Loucy (cell line): ENCODE data around the gene TK1.

Experiments used
- EZH2phosphoT487 ChIP-seq: fragments of 200-600 bp; IDR thresholded peaks from 2 replicates; pipeline ENCODE4 v1.6.1; 2018; ENCODE audit warnings: antibody characterized with exemption, mild to moderate bottlenecking, moderate library complexity, borderline replicate concordance
- TF ChIP-seq, protein P1 (sequence below): fragments of 200-600 bp; sonication (generic); conservative IDR thresholded peaks from 2 replicates; pipeline ENCODE4 v1.5.1; 2014; ENCODE audit warnings: mild to moderate bottlenecking, antibody characterized with exemption, low read length

DNA sequence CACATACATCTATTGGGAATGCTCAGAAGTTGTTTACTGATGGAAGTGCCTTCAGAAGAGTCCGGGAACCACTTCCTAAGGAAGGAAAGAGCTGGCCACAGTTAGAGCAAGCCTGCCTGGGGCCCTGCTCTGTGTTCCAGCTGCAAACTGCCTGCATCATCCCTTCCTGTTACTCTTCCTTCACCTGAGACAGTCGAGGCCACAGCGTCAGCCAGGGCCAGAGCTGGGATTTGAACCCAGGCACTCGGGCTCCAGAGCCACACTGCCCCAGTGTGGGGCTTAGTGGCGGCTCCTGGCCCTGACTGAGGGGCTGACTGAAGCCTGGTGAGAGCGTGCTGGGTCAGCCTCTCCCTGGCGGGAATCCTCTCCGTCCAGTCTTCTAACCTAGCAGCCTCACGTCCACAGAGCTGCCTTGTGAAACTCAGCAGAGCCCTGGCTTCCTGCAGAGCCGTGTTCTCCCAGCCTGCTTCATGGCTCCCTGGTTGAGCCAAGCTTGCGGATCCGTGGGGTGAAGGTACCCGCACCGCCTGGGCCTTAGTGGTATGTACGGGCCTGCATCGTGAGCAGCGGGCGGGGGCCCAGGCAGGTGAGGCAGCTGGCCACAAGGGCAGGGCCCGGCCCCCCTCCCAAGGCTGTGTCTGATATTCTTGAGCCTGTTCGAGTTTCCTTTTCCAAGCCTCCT, 45.3 kb downstream of the TK1 start:
- TF ChIP-seq, protein P1, sequence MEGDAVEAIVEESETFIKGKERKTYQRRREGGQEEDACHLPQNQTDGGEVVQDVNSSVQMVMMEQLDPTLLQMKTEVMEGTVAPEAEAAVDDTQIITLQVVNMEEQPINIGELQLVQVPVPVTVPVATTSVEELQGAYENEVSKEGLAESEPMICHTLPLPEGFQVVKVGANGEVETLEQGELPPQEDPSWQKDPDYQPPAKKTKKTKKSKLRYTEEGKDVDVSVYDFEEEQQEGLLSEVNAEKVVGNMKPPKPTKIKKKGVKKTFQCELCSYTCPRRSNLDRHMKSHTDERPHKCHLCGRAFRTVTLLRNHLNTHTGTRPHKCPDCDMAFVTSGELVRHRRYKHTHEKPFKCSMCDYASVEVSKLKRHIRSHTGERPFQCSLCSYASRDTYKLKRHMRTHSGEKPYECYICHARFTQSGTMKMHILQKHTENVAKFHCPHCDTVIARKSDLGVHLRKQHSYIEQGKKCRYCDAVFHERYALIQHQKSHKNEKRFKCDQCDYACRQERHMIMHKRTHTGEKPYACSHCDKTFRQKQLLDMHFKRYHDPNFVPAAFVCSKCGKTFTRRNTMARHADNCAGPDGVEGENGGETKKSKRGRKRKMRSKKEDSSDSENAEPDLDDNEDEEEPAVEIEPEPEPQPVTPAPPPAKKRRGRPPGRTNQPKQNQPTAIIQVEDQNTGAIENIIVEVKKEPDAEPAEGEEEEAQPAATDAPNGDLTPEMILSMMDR, result no peak
- TF ChIP-seq EZH2phosphoT487, result no peak
